ENCODE results near the gene PNLIPRP1. TPM values are rescaled to one million over a fixed set of nuclear protein-coding genes. Genes with fewer than 3 reads are reported as not detected.

Gene PNLIPRP1
- total and polyA plus RNA-seq, 2 experiments from 2014 or later = 0.21 TPM; not detected in 1

DNA sequence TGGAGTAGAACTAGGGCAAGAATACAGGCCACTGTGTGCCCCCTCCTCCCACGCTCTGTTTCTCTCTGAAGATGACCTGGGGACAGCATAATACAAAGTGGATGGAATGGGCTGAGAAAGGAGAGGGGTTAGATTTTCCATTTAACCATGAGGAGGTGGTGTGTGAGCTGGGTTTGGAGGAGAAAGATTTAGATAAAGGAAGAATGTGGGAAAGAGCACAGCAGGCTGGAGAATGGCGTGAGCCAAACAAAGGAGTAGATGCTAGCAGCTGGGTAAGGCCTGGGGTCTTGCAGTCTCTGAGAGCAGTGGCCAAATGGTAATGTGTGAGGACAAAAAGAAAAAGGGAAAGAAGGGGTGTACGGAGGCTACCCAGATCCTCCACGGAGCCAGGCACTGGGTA lies 38.6 kb downstream of the PNLIPRP1 start (continued):
- TF ChIP-seq, protein P1, sequence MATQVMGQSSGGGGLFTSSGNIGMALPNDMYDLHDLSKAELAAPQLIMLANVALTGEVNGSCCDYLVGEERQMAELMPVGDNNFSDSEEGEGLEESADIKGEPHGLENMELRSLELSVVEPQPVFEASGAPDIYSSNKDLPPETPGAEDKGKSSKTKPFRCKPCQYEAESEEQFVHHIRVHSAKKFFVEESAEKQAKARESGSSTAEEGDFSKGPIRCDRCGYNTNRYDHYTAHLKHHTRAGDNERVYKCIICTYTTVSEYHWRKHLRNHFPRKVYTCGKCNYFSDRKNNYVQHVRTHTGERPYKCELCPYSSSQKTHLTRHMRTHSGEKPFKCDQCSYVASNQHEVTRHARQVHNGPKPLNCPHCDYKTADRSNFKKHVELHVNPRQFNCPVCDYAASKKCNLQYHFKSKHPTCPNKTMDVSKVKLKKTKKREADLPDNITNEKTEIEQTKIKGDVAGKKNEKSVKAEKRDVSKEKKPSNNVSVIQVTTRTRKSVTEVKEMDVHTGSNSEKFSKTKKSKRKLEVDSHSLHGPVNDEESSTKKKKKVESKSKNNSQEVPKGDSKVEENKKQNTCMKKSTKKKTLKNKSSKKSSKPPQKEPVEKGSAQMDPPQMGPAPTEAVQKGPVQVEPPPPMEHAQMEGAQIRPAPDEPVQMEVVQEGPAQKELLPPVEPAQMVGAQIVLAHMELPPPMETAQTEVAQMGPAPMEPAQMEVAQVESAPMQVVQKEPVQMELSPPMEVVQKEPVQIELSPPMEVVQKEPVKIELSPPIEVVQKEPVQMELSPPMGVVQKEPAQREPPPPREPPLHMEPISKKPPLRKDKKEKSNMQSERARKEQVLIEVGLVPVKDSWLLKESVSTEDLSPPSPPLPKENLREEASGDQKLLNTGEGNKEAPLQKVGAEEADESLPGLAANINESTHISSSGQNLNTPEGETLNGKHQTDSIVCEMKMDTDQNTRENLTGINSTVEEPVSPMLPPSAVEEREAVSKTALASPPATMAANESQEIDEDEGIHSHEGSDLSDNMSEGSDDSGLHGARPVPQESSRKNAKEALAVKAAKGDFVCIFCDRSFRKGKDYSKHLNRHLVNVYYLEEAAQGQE (IDR thresholded peaks at IDR 0.05; ENCODE audit: unreplicated experiment) = no peak
- TF ChIP-seq EZH2 (IDR thresholded peaks at IDR 0.05; ENCODE audit: low read depth, unreplicated experiment) = no peak
- TF ChIP-seq NANOG (IDR thresholded peaks at IDR 0.05; ENCODE audit: borderline replicate concordance) = no peak
- TF ChIP-seq ZNF331 (CRISPR knock-in tag; IDR thresholded peaks at IDR 0.05; ENCODE audit: low read depth) = no peak

DNA sequence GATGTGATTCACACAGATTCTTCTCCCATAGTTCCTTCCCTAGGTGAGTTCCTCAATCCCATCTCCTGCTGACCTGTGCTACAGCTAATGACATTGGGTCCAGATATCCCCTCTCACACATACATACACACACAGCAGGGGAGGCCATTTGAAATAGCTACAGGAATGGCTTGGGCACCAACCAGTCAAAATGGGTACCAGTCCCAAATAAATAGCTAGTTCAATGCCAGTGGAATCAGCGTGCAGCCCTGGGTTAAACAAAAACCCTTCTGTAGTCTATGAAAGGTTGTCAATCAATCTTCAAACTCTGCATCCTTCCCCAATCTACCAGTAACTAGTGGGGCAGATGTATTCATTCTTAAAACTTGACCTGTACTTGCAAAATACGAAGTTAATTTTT lies 39.3 kb downstream of the PNLIPRP1 start:
- H4K20me1 ChIP-seq (replicated peaks; ENCODE audit: insufficient read depth) = no peaks in the 10 kb centered on the region
- H3K4me1 Mint-ChIP-seq = no peaks in the 10 kb centered on the region
- H3K27ac Mint-ChIP-seq = no peak overlapping the region
- H3K9me2 ChIP-seq (ENCODE audit: insufficient read depth) = no peaks in the 10 kb centered on the region
- no peaks in the 10 kb centered on the region for H3K4me1 ChIP-seq (ENCODE audit: insufficient read depth)
- H3K27me3 Mint-ChIP-seq (ENCODE audit: insufficient read depth, low read depth, poor library complexity) = peaks cover 2% of the 10 kb centered on the region
- no peak overlapping the region for H3K27ac ChIP-seq (ENCODE audit: low read depth)
- H3K27me3 ChIP-seq (ENCODE audit: insufficient read depth) = 0 out of 2 replicates have a peak, but pooled peaks cover 3% of the 10 kb centered on the region
- TF ChIP-seq ZNF114 (CRISPR knock-in tag; IDR thresholded peaks at IDR 0.05) (no peak), JUNB (IDR thresholded peaks at IDR 0.05; ENCODE audit: unreplicated experiment) (no peak), ZNF331 (CRISPR knock-in tag; IDR thresholded peaks at IDR 0.05; ENCODE audit: low read depth) (no peak), POLR2AphosphoS5 (IDR thresholded peaks at IDR 0.05; ENCODE audit: low read depth) (no peak), EZH2phosphoT487 (IDR thresholded peaks at IDR 0.05; ENCODE audit: unreplicated experiment) (no peak), STAT1 (IDR thresholded peaks at IDR 0.05; ENCODE audit: unreplicated experiment) (no peak)
- TF ChIP-seq, protein P2, sequence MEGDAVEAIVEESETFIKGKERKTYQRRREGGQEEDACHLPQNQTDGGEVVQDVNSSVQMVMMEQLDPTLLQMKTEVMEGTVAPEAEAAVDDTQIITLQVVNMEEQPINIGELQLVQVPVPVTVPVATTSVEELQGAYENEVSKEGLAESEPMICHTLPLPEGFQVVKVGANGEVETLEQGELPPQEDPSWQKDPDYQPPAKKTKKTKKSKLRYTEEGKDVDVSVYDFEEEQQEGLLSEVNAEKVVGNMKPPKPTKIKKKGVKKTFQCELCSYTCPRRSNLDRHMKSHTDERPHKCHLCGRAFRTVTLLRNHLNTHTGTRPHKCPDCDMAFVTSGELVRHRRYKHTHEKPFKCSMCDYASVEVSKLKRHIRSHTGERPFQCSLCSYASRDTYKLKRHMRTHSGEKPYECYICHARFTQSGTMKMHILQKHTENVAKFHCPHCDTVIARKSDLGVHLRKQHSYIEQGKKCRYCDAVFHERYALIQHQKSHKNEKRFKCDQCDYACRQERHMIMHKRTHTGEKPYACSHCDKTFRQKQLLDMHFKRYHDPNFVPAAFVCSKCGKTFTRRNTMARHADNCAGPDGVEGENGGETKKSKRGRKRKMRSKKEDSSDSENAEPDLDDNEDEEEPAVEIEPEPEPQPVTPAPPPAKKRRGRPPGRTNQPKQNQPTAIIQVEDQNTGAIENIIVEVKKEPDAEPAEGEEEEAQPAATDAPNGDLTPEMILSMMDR (conservative IDR thresholded peaks at IDR 0.05; ENCODE audit: low read depth in 2 of 2) = no peak
- TF ChIP-seq, protein P1 (IDR thresholded peaks at IDR 0.05; ENCODE audit: unreplicated experiment) = no peak
- TF ChIP-seq, protein P3, sequence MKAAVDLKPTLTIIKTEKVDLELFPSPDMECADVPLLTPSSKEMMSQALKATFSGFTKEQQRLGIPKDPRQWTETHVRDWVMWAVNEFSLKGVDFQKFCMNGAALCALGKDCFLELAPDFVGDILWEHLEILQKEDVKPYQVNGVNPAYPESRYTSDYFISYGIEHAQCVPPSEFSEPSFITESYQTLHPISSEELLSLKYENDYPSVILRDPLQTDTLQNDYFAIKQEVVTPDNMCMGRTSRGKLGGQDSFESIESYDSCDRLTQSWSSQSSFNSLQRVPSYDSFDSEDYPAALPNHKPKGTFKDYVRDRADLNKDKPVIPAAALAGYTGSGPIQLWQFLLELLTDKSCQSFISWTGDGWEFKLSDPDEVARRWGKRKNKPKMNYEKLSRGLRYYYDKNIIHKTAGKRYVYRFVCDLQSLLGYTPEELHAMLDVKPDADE (IDR thresholded peaks at IDR 0.05) = no peak
- ATAC-seq = no peak
- no peaks in the 10 kb centered on the region for H3K36me3 Mint-ChIP-seq (ENCODE audit: low read depth)
- no peak overlapping the region for H3K4me3 Mint-ChIP-seq
- H2AFZ ChIP-seq = no peak overlapping the region; the same call in 1 of the 2 replicates
- H3K9me3 Mint-ChIP-seq = no peaks in the 10 kb centered on the region; the same call in 2 of the 3 replicates
- no peaks in the 10 kb centered on the region for H3K36me3 ChIP-seq (ENCODE audit: insufficient read depth)
- H3K79me2 ChIP-seq (replicated peaks; ENCODE audit: insufficient read depth) = no peaks in the 10 kb centered on the region
- no peak overlapping the region for H3K4me3 ChIP-seq
- H3F3A ChIP-seq (replicated peaks; ENCODE audit: low read depth) = 0 out of 2 replicates have a peak, but pooled peaks cover 2% of the 10 kb centered on the region
- no peak overlapping the region for H3K4me2 ChIP-seq
- no peak for DNase-seq (ENCODE audit: low spot score)

Measured in GM23338 (cell line).